A549 (cell line): ENCODE data around the gene CPT1B. TPM values are rescaled to one million over a fixed set of nuclear protein-coding genes. Genes with fewer than 3 reads are reported as not detected.

Experiments used
- ATAC-seq, 2 experiments: fragments of 200-7000 bp in 1 of 2; fragments of >200 bp in 1 of 2; cut with Nextera tagmentation in 1 of 2; cut with Tn5 transposase in 1 of 2; 3 replicates each; pipeline versions ENCODE4 v1.8.0 to v1.9.1; 2018 to 2020; ENCODE audit warnings: mild to moderate bottlenecking in 1 of 2, moderate library complexity in 1 of 2
- CTCF ChIA-PET: fragments of 300-600 bp; sonication (Branson Sonifier 250); formaldehyde crosslinking; extraction: SDS; loops from one replicate; lab custom pipeline; 2021; ENCODE audit warnings: antibody characterized with exemption, inconsistent platforms; lab: Yijun Ruan, JAX
- POLR2A ChIA-PET: fragments of 350-600 bp; formaldehyde crosslinking; extraction: SDS; loops from one replicate; lab custom pipeline; 2021; ENCODE audit warnings: antibody characterized with exemption, inconsistent platforms; lab: Yijun Ruan, JAX
- DNase-seq, 2 experiments: peaks; one replicate each; pipeline versions ENCODE4 v3.0.0 to v3.0.0-alpha.2; 2011 to 2016; ENCODE audit warnings: low read depth in 1 of 2, low spot score in 1 of 2
- FAIRE-seq: peaks from 2 replicates; lab custom pipeline; 2011; peaks lifted over from hg19 to GRCh38; lab: Jason Lieb, UNC
- H3K27ac ChIP-seq, 2 experiments: fragments of >200 bp; sonication (Bioruptor Twin); formaldehyde crosslinking; 3 replicates each; pipeline ENCODE4 v1.5.1; 2016 to 2017
- H3K4me1 ChIP-seq: fragments of >200 bp; sonication (Bioruptor Twin); formaldehyde crosslinking; 3 replicates; pipeline ENCODE4 v1.6.1; 2016
- H3K4me2 ChIP-seq: fragments of >200 bp; sonication (Bioruptor Twin); formaldehyde crosslinking; 3 replicates; pipeline ENCODE4 v1.6.1; 2016
- H3K4me3 ChIP-seq: fragments of >200 bp; sonication (Bioruptor Twin); formaldehyde crosslinking; 3 replicates; pipeline ENCODE4 v1.5.1; 2016
- H3K9me3 ChIP-seq: fragments of >200 bp; sonication (Bioruptor Twin); formaldehyde crosslinking; 3 replicates; pipeline ENCODE4 v1.6.1; 2016
- ATOH8 ChIP-seq: fragments of 250-450 bp; sonication (Bioruptor Pico); IDR thresholded peaks from 2 replicates; pipeline ENCODE4 v1.5.0; 2020; ENCODE audit warnings: low read depth, mild to moderate bottlenecking, moderate library complexity
- BCL3 ChIP-seq: fragments of >200 bp; sonication (Bioruptor Twin); formaldehyde crosslinking; IDR thresholded peaks from 3 replicates; pipeline ENCODE4 v1.6.1; 2016
- EHMT2 ChIP-seq: fragments of 200-600 bp; sonication (generic); IDR thresholded peaks from 2 replicates; pipeline ENCODE4 v1.6.1; 2016; ENCODE audit warnings: antibody characterized with exemption, low read depth, mild to moderate bottlenecking, moderate library complexity
- FOSB ChIP-seq: fragments of 250-450 bp; sonication (Bioruptor Pico); IDR thresholded peaks from 2 replicates; pipeline ENCODE4 v1.5.0; 2020; ENCODE audit warnings: mild to moderate bottlenecking, moderate library complexity
- FOSL2 ChIP-seq, 2 experiments: fragments of 450-650 bp in 1 of 2; fragments of >200 bp in 1 of 2; sonication (Bioruptor Twin) in 1 of 2; formaldehyde crosslinking; IDR thresholded peaks; 2 replicates each; pipeline versions ENCODE4 v1.5.0 to v1.6.1; 2016 to 2020; ENCODE audit warnings: mild to moderate bottlenecking in 1 of 2, moderate library complexity in 1 of 2
- GATA3 ChIP-seq: IDR thresholded peaks from 2 replicates; pipeline ENCODE4 v1.6.1; 2012; ENCODE audit warnings: borderline replicate concordance
- JUN ChIP-seq, 2 experiments: fragments of >200 bp; sonication (Bioruptor Twin); formaldehyde crosslinking; IDR thresholded peaks; 2 replicates in 1 of 2; 3 replicates in 1 of 2; pipeline ENCODE4 v1.6.1; 2016 to 2017
- JUNB ChIP-seq: fragments of >200 bp; sonication (Bioruptor Twin); formaldehyde crosslinking; IDR thresholded peaks from 2 replicates; pipeline ENCODE4 v1.6.1; 2016
- MAX ChIP-seq: IDR thresholded peaks from 2 replicates; pipeline ENCODE4 v1.6.1; 2012
- NR3C1 ChIP-seq: fragments of >200 bp; sonication (Bioruptor Twin); formaldehyde crosslinking; IDR thresholded peaks from 3 replicates; pipeline ENCODE4 v1.6.1; 2017
- POLR2A ChIP-seq: IDR thresholded peaks from 2 replicates; pipeline ENCODE4 v1.6.1; 2012; ENCODE audit warnings: mild to moderate bottlenecking, low read length
- ZC3H11A ChIP-seq: fragments of 450-650 bp; IDR thresholded peaks from 2 replicates; pipeline ENCODE4 v1.6.1; 2014; ENCODE audit warnings: antibody characterized with exemption, mild to moderate bottlenecking
- ZNF302 ChIP-seq: fragments of 250-450 bp; sonication (Bioruptor Pico); IDR thresholded peaks from 2 replicates; pipeline ENCODE4 v1.9.0; 2021; ENCODE audit warnings: inconsistent platforms, mild to moderate bottlenecking, moderate library complexity
- ZSCAN20 ChIP-seq: fragments of 250-450 bp; sonication (Bioruptor Pico); IDR thresholded peaks from 2 replicates; pipeline ENCODE4 v1.8.0; 2022; ENCODE audit warnings: mild to moderate bottlenecking, moderate library complexity
- WGBS: methylation state at CpG from one replicate; pipeline ENCODE4 v1.1.6; 2017; ENCODE audit errors: missing lambda C conversion rate; 5-methylcytosine and 5-hydroxymethylcytosine counted together
- polyA plus RNA-seq, 4 experiments: library from polyadenylated mRNA; depleted of rRNA in 3 of 4; stranded (reverse); fragments of >200 nt; fragmentation: RNase III in 1 of 4; extraction: RNeasy Plus Mini Kit Qiagen cat#74134 plus additional on column Dnase treatment in 1 of 4; gene quantifications; 2 replicates in 3 of 4; 3 replicates in 1 of 4; pipeline ENCODE4 v1.2.3, GENCODE V29; 2011 to 2017

Gene CPT1B
- polyA plus RNA-seq, 2 of the 4 experiments (the other 2 are of a cell fraction), result 12.1 to 26.5 TPM

GRCh38 chr22:50532824-50533796, 45.1 kb downstream of the CPT1B start:
- Histone ChIP-seq H3K4me2 (peak overlapping the region; percentile 92), H3K4me1 (peaks cover 23% of the 10 kb centered on the region), H3K4me3 (peak overlapping the region; percentile 64; the same call in 1 of the 3 replicates), H3K9me3 (no peaks in the 10 kb centered on the region), H3K27ac (peak overlapping the region; percentile 95 to 98)
- TF ChIP-seq FOSB (CRISPR knock-in tag) (no peak), ZNF302 (CRISPR knock-in tag) (no peak), ZSCAN20 (CRISPR knock-in tag) (no peak), FOSL2 (IDR thresholded peaks at IDR 0.05) (no peak), FOSL2 (CRISPR knock-in tag; IDR thresholded peaks at IDR 0.05) (no peak), ZC3H11A (no peak)
- CTCF ChIA-PET, result interaction anchor here (0.7 to 1.8 kb wide), 3 partner anchors 14 to 280 kb away, joined by 3 to 7 read pairs (median 4); no protein-coding TSS in a partner anchor
- POLR2A ChIA-PET, result interaction anchor here (1.3 kb wide), 1 partner anchor 9 kb away, joined by 3 read pairs; no protein-coding TSS in a partner anchor
- DNase-seq (no peak), FAIRE-seq (no peak), ATAC-seq (no peak)
- WGBS, result 86% methylated on average over 19 of the region's 19 CpGs

- CTCF ChIA-PET, result interaction anchor here (0.8 to 1.8 kb wide), 2 partner anchors 13 to 89 kb away, joined by 3 to 7 read pairs; partner anchors contain the start of gene KLHDC7B
- Histone ChIP-seq H3K4me2 (peak overlapping the region; percentile 92), H3K27ac (peak overlapping the region; percentile 95 to 98), H3K4me1 (peaks cover 26% of the 10 kb centered on the region), H3K4me3 (peak overlapping the region; percentile 64), H3K9me3 (no peaks in the 10 kb centered on the region)
- DNase-seq (peak in 1 of 2 experiments; percentile 65), FAIRE-seq (no peak), ATAC-seq (peak; percentile 49 to 68)
- peak; percentile 25 for TF ChIP-seq POLR2A
- TF ChIP-seq BCL3, result no peak
- TF ChIP-seq JUN (IDR thresholded peaks at IDR 0.05), result no peak
- no peak for TF ChIP-seq NR3C1
- POLR2A ChIA-PET, result interaction anchor here (0.6 to 1.3 kb wide), 5 partner anchors 9 to 50 kb away, joined by 3 to 5 read pairs (median 3); partner anchors contain the start of gene SYCE3
- 3% methylated on average over 20 of the region's 56 CpGs for WGBS
Observed at GRCh38 chr22:50531962-50532674, 46.1 kb downstream of the CPT1B start.

GRCh38 chr22:50531546-50531961, 46.7 kb downstream of the CPT1B start:
- FAIRE-seq (no peak), DNase-seq (peak in 1 of 2 experiments; percentile 75), ATAC-seq (peak; percentile 42 to 49)
- Histone ChIP-seq H3K4me2 (peak overlapping the region; percentile 92), H3K27ac (peak overlapping the region; percentile 95 to 98), H3K9me3 (no peaks in the 10 kb centered on the region), H3K4me1 (peaks cover 29% of the 10 kb centered on the region), H3K4me3 (peak overlapping the region; percentile 64)
- WGBS, result no CpG with 5 or more reads among the region's 44 CpGs
- TF ChIP-seq ATOH8 (CRISPR knock-in tag) (no peak), JUNB (no peak), MAX (peak; percentile 47), EHMT2 (no peak), GATA3 (no peak)
- ChIA-PET CTCF (interaction anchor here (0.8 to 1.8 kb wide), 2 partner anchors 14 to 89 kb away, joined by 3 to 7 read pairs; partner anchors contain the start of gene KLHDC7B), POLR2A (interaction anchor here (0.6 to 1.3 kb wide), 5 partner anchors 9 to 51 kb away, joined by 3 to 5 read pairs (median 3); partner anchors contain the start of gene SYCE3)
